Omental fat pad (tissue), 4 donors: ENCODE data around the gene C3orf20. TPM values are rescaled to one million over a fixed set of nuclear protein-coding genes. Genes with fewer than 3 reads are reported as not detected.

Source experiments
- ATAC-seq: fragments of 150-250 bp; one replicate; pipeline ENCODE4 v1.9.1; 2016; ENCODE audit warnings: mild to moderate bottlenecking, moderate library complexity; ENCODE audit not compliant: low FRiP score
- DNase-seq: peaks from one replicate; pipeline ENCODE4 v3.0.0-alpha.2; 2019; ENCODE audit warnings: low spot score
- CTCF ChIP-seq, 3 donors: fragments of 450-650 bp; IDR thresholded peaks; one replicate each; pipeline ENCODE4 v1.5.1; 2016 to 2017; ENCODE audit warnings: antibody characterized with exemption in 3 of 3, mild to moderate bottlenecking in 3 of 3, moderate library complexity in 2 of 3
- total RNA-seq, 4 donors: library from RNA; depleted of rRNA; stranded (reverse); fragments of >200 nt; gene quantifications; one replicate each; pipeline ENCODE4 v1.1.0, GENCODE V29; 2016

Gene C3orf20
- total RNA-seq, 4 donors from 2014 or later: 0.12 to 0.28 TPM; not detected in 2

DNA sequence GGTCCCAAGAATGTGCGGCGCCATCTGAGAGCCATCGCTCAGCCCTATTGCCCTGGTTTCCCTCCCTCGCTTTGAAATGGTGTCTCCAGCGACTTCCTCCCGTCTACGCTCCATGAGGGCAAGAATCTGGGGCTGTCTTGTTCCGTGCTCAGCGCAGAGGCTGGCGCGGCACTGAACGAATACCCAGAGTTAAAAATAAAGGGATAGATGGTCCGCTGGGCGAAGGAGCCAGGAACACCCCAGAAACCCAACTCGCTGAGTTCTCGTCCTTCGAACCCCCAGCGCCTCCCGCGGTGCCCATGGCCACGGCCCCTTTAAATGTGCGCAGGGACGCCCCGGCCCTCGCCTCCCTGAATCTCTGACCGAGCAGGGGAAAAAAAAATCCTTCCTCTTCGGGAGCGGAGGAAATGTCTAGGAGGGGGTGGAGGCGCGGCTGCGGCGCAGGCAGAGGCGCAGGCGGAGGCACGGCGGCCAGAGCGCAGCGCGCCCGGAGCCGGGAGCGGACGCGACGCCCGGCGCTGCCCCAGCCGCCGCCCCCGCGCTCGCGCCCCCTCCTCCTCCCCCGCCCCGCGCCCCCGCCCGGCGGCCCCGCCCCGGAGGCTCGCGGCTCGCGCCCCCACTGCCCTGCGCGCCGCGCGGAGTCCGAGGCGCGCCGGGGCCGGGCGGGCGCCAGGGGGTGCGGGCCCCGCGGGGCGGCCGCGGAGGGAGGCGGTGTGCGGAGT, 135.3 kb downstream of the C3orf20 start:
- no peak for TF ChIP-seq CTCF (IDR thresholded peaks at IDR 0.05)
- DNase-seq: no peak
- ATAC-seq: no peak

GRCh38 chr3:14810801-14811661, 136.1 kb downstream of the C3orf20 start:
- no peak for TF ChIP-seq CTCF (IDR thresholded peaks at IDR 0.05)
- ATAC-seq: no peak

DNA sequence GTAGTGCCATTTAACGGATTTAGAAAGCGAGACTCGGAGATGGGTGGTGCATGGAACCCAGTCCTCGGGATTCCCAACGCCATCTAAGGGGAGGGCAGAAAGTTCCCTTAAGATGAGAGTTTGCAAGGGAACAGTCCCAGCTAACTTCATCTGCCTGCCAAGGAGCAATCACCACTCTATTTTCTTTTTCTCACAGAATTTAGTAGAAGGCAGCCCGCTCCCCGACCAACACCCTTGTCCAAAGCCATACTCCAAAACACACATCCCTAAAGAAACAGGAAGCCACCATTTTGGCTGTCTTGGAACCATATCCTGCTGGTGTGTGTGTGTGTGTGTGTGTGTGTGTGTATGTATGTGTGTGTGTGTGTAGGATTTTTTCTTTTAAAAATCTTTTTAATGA, 136.7 kb downstream of the C3orf20 start:
- DNase-seq: no peak
- no peak for TF ChIP-seq CTCF (IDR thresholded peaks at IDR 0.05)
- no peak for ATAC-seq

More at GRCh38 chr3:14810801-14811661, 136.1 kb downstream of the C3orf20 start:
- DNase-seq: no peak

DNA sequence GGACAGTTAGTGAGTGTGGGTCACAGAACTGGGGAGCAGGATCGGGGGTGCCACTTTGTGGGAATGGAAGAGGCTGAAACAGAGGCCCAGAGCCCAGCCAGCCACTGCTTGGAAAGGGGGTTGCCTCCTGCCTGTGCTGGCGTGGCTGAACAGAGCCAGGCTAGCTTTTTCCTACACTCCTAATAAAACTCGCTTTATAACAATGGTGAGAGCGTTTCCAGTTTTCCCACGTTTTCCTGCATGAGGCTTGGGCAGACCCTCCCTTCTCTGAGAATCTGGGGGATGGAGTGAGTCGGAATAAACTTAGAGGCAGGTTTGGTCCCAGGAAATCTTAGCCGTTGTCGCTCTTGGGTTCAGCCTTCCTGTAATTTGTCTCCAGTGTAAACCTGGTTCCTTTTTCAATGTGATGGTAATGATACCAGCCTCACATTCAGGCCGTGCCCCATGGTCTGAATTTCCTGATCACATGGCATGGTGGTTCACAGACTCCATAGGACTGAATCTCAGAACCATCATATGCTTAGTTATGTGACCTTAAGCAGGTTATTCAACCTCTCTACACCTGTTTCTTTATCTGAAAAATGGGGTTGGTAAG, 137.4 kb downstream of the C3orf20 start:
- no peak for ATAC-seq
- DNase-seq: no peak
- no peak for TF ChIP-seq CTCF (IDR thresholded peaks at IDR 0.05)

DNA sequence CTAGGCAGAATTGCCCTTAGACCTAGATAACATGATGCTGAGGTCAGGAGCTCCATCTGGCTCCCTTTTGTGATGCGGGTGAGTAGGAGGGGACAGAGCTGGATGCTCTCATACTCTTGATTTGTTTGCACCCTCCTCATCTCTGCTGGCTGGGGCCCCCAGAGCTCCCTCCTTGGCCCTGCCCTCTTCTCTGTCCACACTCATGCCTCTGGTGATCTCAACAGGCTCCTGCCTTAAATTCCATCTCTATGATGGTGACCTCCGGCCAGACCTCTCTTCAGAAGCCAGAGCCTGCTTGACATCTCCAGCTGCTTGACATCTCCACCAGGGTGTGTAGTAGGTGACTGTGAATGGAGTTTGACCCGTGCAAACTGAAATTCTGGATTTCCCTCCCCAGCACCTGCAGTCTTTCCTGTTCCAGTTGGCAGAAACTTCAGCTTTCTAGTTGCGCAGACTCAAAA, 139.5 kb downstream of the C3orf20 start:
- TF ChIP-seq CTCF (IDR thresholded peaks at IDR 0.05): no peak
- DNase-seq (no peak), ATAC-seq (no peak)

DNA sequence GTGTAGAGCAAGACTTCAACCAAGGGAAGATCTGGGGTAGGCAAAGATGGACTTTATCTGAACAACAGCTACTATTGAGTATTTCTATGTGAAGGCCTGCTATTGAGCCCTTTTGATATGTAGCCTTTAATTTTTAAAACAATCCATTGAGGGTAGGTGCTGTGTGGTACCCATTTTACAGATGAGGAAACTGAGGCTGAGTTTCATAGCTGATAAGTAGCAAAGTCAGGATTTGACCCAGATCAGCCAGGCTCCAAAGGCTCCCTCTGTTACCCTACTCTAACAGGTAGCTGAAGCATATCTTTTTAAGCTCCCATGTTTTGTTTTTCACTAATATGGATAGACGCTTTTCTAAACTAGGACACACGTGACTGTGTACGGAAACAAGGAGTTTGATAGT, 141.4 kb downstream of the C3orf20 start:
- DNase-seq (no peak), ATAC-seq (no peak)
- TF ChIP-seq CTCF (IDR thresholded peaks at IDR 0.05): no peak
